Activated T-helper 2 cell treated with anti-CD3 and anti-CD28 coated beads, Interferon-gamma antibody, Interleukin-2, Interleukin-4, amounts not matched to agents 10 μg/mL and 5 μg/mL and 100 μg/mL, durations not matched to agents 14 hours and 24 hours and 36 hours (primary cell): Measurements from ENCODE around the gene C1QL1. TPM values are rescaled to one million over a fixed set of nuclear protein-coding genes. Genes with fewer than 3 reads are reported as not detected.

Experiments used
- DNase-seq: peaks from one replicate; pipeline ENCODE4 v3.0.0; 2021; ENCODE audit warnings: low spot score
- H3K27ac Mint-ChIP-seq: one replicate; pipeline ENCODE4 v1.8.0; 2021; ENCODE audit warnings: mixed read lengths
- H3K27me3 Mint-ChIP-seq: one replicate; pipeline ENCODE4 v1.8.0; 2021; ENCODE audit warnings: low read depth, mixed read lengths
- H3K36me3 Mint-ChIP-seq: one replicate; pipeline ENCODE4 v1.8.0; 2021; ENCODE audit warnings: low read depth, mixed read lengths
- H3K4me1 Mint-ChIP-seq: one replicate; pipeline ENCODE4 v1.8.0; 2021; ENCODE audit warnings: low read depth, mixed read lengths
- H3K4me3 Mint-ChIP-seq: one replicate; pipeline ENCODE4 v1.8.0; 2021; ENCODE audit warnings: low read depth, mild to moderate bottlenecking, moderate library complexity, mixed read lengths
- H3K9me3 Mint-ChIP-seq: one replicate; pipeline ENCODE4 v1.8.0; 2021; ENCODE audit warnings: mixed read lengths
- intact Hi-C: fragments of 100-400 bp; cut with micrococcal nuclease; formaldehyde crosslinking; loops from one replicate; pipeline ENCODE4 v1.15.1; 2023
- total RNA-seq: library from RNA; stranded (reverse); gene quantifications from 2 replicates; pipeline ENCODE4 v1.2.3, GENCODE V29; 2022

Gene C1QL1
- total RNA-seq, 1 donor from 2014 or later: 0.41 TPM

DNA sequence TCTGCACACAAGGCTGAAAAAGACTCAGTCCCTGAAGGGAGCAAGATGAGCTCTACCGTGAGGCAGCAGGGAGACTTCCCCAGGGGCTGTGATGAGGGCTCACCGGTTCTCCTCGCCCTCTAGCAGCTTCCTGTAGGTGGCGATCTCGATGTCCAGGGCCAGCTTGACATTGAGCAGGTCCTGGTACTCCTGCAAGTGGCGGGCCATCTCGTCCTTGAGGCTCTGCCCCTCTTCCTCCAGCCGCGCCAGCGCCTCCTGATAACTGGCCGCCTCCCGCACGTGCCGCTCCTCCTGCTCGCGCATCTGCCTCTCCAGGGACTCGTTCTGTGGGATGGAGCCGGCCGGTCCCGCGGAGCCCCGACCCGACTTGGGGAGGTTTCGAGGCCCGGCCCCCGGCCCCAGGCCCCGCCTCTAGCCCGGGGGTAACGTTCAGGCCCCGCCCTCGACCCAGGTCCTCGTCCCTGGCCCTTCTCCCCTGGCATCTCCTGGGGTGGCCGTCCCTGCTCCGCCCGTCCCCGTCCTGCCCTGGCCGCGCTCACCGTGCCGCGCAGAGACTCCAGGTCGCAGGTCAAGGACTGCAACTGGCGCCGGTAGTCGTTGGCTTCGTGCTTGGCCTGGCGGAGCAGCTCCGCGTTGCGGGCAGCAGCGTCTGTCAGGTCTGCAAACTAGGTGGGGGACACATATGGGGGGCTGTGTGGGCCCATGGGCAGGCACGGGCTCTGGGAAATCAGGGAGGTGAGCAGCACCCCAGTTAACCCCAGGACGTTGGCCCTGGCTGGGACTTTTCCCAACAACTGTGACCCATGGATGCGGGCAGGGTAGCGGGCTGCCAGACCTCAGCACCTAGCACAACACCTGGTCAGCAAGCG lies 56.7 kb downstream of the C1QL1 start:
- Mint-ChIP-seq H3K36me3 (no peaks in the 10 kb centered on the region), H3K4me3 (peak overlapping the region; percentile 15), H3K4me1 (peaks cover 7% of the 10 kb centered on the region), H3K27me3 (peaks cover 28% of the 10 kb centered on the region), H3K27ac (no peak overlapping the region), H3K9me3 (no peaks in the 10 kb centered on the region)
- intact Hi-C loops: loop anchor here (10.0 kb wide), 1 partner anchor 283 kb away; no protein-coding TSS in a partner anchor
- DNase-seq: peak; percentile 39

DNA sequence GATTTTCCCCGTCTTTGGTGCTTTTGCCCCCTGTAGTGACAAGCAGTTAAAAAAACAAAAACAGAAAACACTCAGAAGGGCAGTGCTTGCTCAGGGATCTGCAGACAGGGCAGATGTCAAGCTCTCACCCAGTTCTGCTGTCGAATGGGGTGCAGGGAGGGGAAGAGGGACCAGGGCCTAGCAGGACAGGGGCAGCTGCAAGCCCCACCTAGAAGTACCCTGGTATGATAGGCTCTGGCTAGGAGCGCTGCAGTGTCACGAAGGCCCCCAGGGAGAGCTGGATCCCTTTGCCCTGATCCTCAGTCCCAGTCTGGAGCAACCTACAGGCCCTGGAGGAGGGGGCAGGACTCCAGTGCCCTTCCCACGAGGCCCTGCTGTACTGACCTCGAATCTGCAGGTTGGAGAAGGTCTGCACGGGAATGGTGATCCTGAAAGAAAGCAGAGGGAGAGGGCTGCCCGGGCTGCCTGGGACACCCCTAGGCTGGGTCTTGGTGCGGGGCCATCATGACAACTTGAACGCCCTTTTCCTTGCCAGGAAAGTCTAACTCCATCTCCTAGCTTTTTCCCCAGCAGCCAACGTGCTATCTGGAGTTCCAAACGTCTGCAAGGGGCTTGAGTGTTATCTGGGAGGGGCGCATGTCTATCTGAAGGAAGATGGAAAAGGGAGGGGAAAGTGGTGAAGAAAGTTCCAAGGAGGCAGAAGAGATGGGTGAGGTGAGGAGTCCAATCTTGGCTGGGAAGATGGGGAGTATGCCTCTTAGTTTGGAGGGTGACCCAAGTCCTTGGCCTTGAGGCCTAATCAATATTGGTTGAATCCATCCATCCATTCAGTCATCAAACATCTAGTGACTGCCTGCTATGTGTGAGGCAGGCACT lies 57.6 kb downstream of the C1QL1 start:
- Mint-ChIP-seq H3K27ac (no peak overlapping the region), H3K27me3 (peaks cover 28% of the 10 kb centered on the region)

More for the DNA sequence above, 57.6 kb downstream of the C1QL1 start:
- no peaks in the 10 kb centered on the region for H3K9me3 Mint-ChIP-seq
- intact Hi-C loops: loop anchor here (10.0 kb wide), 1 partner anchor 284 kb away; no protein-coding TSS in a partner anchor
- DNase-seq: no peak
- H3K36me3 Mint-ChIP-seq: no peaks in the 10 kb centered on the region
- no peak overlapping the region for H3K4me3 Mint-ChIP-seq
- peaks cover 7% of the 10 kb centered on the region for H3K4me1 Mint-ChIP-seq

Other genes with a start within 250 kb of the C1QL1 start
- 0.09 and 0.14 TPM in 2 replicates for gene ADAM11, start 209.3 kb downstream of the C1QL1 start, total RNA-seq
- gene GJC1, start 138.0 kb downstream of the C1QL1 start, total RNA-seq: 8.2 and 9.4 TPM in 2 replicates
- not detected in 2 replicates for gene HIGD1B, start 120.4 kb downstream of the C1QL1 start, total RNA-seq
- 194 and 215 TPM in 2 replicates for gene EFTUD2, start 68.9 kb downstream of the C1QL1 start, total RNA-seq
- gene GFAP, start 52.8 kb downstream of the C1QL1 start, total RNA-seq: 0.34 TPM in 1 of 2 replicates, not detected in the other
- gene KIF18B, start 20.5 kb downstream of the C1QL1 start, total RNA-seq: 46.7 and 47.1 TPM in 2 replicates
- 30.0 and 31.0 TPM in 2 replicates for gene DCAKD, start 83.3 kb upstream of the C1QL1 start, total RNA-seq
- 165 and 173 TPM in 2 replicates for gene NMT1, start 93.0 kb upstream of the C1QL1 start, total RNA-seq
- gene PLCD3, start 164.2 kb upstream of the C1QL1 start, total RNA-seq: 4.0 and 4.4 TPM in 2 replicates
- 12.8 and 15.9 TPM in 2 replicates for gene ACBD4, start 167.4 kb upstream of the C1QL1 start, total RNA-seq
- 46.4 and 48.1 TPM in 2 replicates for gene HEXIM1, start 180.2 kb upstream of the C1QL1 start, total RNA-seq
- gene HEXIM2, start 193.6 kb upstream of the C1QL1 start, total RNA-seq: 7.5 and 7.8 TPM in 2 replicates